Neural progenitor cell (in vitro differentiated cells): ENCODE data around the gene NOL8. TPM values are rescaled to one million over a fixed set of nuclear protein-coding genes. Genes with fewer than 3 reads are reported as not detected.

Experiments
- DNase-seq: peaks from one replicate; pipeline ENCODE4 v3.0.0-alpha.2; 2016; ENCODE audit warnings: low spot score
- H2AFZ ChIP-seq: fragments of 200-600 bp; sonication (generic); replicated peaks from 2 replicates; pipeline ENCODE4 v1.6.1; 2016; ENCODE audit warnings: antibody characterized with exemption
- H3F3A ChIP-seq: fragments of 200-600 bp; sonication (generic); 2 replicates; pipeline ENCODE4 v1.6.1; 2016; ENCODE audit warnings: antibody characterized with exemption, low read depth
- H3K27ac ChIP-seq: fragments of 200-600 bp; sonication (generic); 2 replicates; pipeline ENCODE4 v1.5.1; 2016; ENCODE audit warnings: mild to moderate bottlenecking
- H3K27me3 ChIP-seq: fragments of 200-600 bp; sonication (generic); 2 replicates; pipeline ENCODE4 v1.6.1; 2016; ENCODE audit warnings: mild to moderate bottlenecking, moderate library complexity
- H3K36me3 ChIP-seq: fragments of 200-600 bp; sonication (generic); 2 replicates; pipeline ENCODE4 v1.5.1; 2016
- H3K4me1 ChIP-seq: fragments of 200-600 bp; sonication (generic); 2 replicates; pipeline ENCODE4 v1.6.1; 2016; ENCODE audit warnings: mixed run types
- H3K4me2 ChIP-seq: fragments of 200-600 bp; sonication (generic); 2 replicates; pipeline ENCODE4 v1.6.1; 2016
- H3K4me3 ChIP-seq: fragments of 200-600 bp; sonication (generic); 2 replicates; pipeline ENCODE4 v1.5.1; 2016
- H3K79me2 ChIP-seq: fragments of 200-600 bp; sonication (generic); 2 replicates; pipeline ENCODE4 v1.6.1; 2016; ENCODE audit warnings: low read depth
- H3K9ac ChIP-seq: fragments of 200-600 bp; sonication (generic); 2 replicates; pipeline ENCODE4 v1.6.1; 2016
- H3K9me3 ChIP-seq: fragments of 200-600 bp; sonication (generic); 2 replicates; pipeline ENCODE4 v1.5.1; 2016; ENCODE audit warnings: low read depth
- H4K20me1 ChIP-seq: fragments of 200-600 bp; sonication (generic); 2 replicates; pipeline ENCODE4 v1.6.1; 2016; ENCODE audit warnings: low read depth
- H3K27ac Mint-ChIP-seq: 3 replicates; pipeline ENCODE4 v1.8.0; 2021; ENCODE audit warnings: mixed read lengths
- H3K27me3 Mint-ChIP-seq: 2 replicates; pipeline ENCODE4 v1.8.0; 2022; ENCODE audit warnings: low read depth, mild to moderate bottlenecking, inconsistent platforms, moderate library complexity, mixed read lengths; ENCODE audit not compliant: insufficient read depth
- H3K36me3 Mint-ChIP-seq: 3 replicates; pipeline ENCODE4 v1.8.0; 2021; ENCODE audit warnings: mixed read lengths
- H3K4me1 Mint-ChIP-seq: 3 replicates; pipeline ENCODE4 v1.8.0; 2021; ENCODE audit warnings: mixed read lengths
- H3K4me3 Mint-ChIP-seq: 3 replicates; pipeline ENCODE4 v1.8.0; 2021; ENCODE audit warnings: mild to moderate bottlenecking, moderate library complexity, mixed read lengths
- H3K9me3 Mint-ChIP-seq: 3 replicates; pipeline ENCODE4 v1.8.0; 2020; ENCODE audit warnings: mixed read lengths
- EZH2 ChIP-seq: fragments of 200-600 bp; sonication (generic); IDR thresholded peaks from 2 replicates; pipeline ENCODE4 v1.6.1; 2017; ENCODE audit warnings: antibody characterized with exemption, mild to moderate bottlenecking, moderate library complexity
- EZH2phosphoT487 ChIP-seq: fragments of 200-600 bp; sonication (generic); IDR thresholded peaks from 2 replicates; pipeline ENCODE4 v1.6.1; 2017; ENCODE audit warnings: antibody characterized with exemption
- microRNA-seq: library from miRNA; unstranded; fragments of <30 nt; microRNA quantifications from one replicate; pipeline ENCODE4, GENCODE V29; 2016
- small RNA-seq: library from RNA; depleted of rRNA; stranded (forward); fragments of <200 nt; gene quantifications from one replicate; pipeline ENCODE3, GENCODE V24; 2015
- total RNA-seq: library from RNA; depleted of rRNA; stranded (reverse); fragments of >200 nt; gene quantifications from 2 replicates; pipeline ENCODE4 v1.2.3, GENCODE V29; 2015; ENCODE audit warnings: low replicate concordance
- TF ChIP-seq, protein P1 (sequence below): fragments of 200-600 bp; sonication (generic); IDR thresholded peaks from 2 replicates; pipeline ENCODE4 v1.5.1; 2017; ENCODE audit warnings: antibody characterized with exemption, mild to moderate bottlenecking

Gene NOL8
- total RNA-seq, 1 donor from 2014 or later, result 21.0 TPM

DNA sequence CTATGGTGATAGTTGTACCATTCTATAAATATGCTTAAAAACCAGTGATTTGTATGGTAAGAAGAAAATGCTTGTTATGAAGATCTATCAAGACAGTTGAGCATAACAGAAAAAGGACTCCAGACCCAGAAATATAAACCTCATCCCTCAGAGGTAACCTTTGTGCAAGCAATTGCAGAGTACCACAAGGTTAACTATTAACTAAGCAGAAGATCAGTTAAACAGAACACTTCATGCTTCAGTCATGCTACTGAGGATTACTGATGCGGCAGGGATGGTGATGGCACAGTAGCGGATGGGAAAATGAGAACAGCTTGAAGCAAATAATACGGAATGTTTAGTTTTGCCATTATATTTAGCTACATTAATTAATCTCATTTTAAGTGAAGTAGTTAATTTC is 77.2 kb downstream of the NOL8 start:
- Mint-ChIP-seq H3K9me3 (no peaks in the 10 kb centered on the region), H3K27me3 (no peaks in the 10 kb centered on the region), H3K27ac (no peak overlapping the region), H3K36me3 (peaks cover 34% of the 10 kb centered on the region), H3K4me1 (no peaks in the 10 kb centered on the region), H3K4me3 (no peak overlapping the region)
- Histone ChIP-seq H4K20me1 (no peaks in the 10 kb centered on the region), H2AFZ (no peak overlapping the region), H3K4me1 (no peaks in the 10 kb centered on the region), H3K4me2 (no peak overlapping the region), H3K9me3 (no peaks in the 10 kb centered on the region), H3K9ac (no peak overlapping the region), H3K79me2 (no peaks in the 10 kb centered on the region), H3F3A (peaks cover 4% of the 10 kb centered on the region), H3K36me3 (peaks cover 13% of the 10 kb centered on the region), H3K4me3 (no peak overlapping the region), H3K27ac (no peak overlapping the region), H3K27me3 (no peaks in the 10 kb centered on the region)
- TF ChIP-seq, protein P1, sequence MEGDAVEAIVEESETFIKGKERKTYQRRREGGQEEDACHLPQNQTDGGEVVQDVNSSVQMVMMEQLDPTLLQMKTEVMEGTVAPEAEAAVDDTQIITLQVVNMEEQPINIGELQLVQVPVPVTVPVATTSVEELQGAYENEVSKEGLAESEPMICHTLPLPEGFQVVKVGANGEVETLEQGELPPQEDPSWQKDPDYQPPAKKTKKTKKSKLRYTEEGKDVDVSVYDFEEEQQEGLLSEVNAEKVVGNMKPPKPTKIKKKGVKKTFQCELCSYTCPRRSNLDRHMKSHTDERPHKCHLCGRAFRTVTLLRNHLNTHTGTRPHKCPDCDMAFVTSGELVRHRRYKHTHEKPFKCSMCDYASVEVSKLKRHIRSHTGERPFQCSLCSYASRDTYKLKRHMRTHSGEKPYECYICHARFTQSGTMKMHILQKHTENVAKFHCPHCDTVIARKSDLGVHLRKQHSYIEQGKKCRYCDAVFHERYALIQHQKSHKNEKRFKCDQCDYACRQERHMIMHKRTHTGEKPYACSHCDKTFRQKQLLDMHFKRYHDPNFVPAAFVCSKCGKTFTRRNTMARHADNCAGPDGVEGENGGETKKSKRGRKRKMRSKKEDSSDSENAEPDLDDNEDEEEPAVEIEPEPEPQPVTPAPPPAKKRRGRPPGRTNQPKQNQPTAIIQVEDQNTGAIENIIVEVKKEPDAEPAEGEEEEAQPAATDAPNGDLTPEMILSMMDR, result no peak
- no peak for TF ChIP-seq EZH2
- no peak for TF ChIP-seq EZH2phosphoT487
- no peak for DNase-seq

Small RNA genes within 50 kb of the gene (microRNA-seq; reads per million reads assigned to microRNA genes)
- 0.91 reads per million for gene MIR3651

Small RNA genes within 50 kb of the gene (small RNA-seq; reads per million reads assigned to genes)
- gene MIR3651 (not detected), gene SNORA84 (0.09 reads per million)

Other genes with a start within 250 kb of the NOL8 start
- gene SPTLC1, start 209.9 kb downstream of the NOL8 start, total RNA-seq, result 86.3 and 119 TPM in 2 replicates
- 180 and 260 TPM in 2 replicates for gene IARS1, start 31.7 kb downstream of the NOL8 start, total RNA-seq
- gene CENPP, start 603 bp upstream of the NOL8 start, total RNA-seq, result 5.5 and 10.7 TPM in 2 replicates
- gene OGN, start 79.2 kb upstream of the NOL8 start, total RNA-seq, result not detected in 2 replicates
- not detected in 2 replicates for gene OMD, start 99.1 kb upstream of the NOL8 start, total RNA-seq
- not detected in 2 replicates for gene ASPN, start 157.2 kb upstream of the NOL8 start, total RNA-seq
- not detected in 2 replicates for gene ECM2, start 210.6 kb upstream of the NOL8 start, total RNA-seq